Sigmoid colon (tissue), 7 donors: ENCODE results near the gene AMOT. TPM values are rescaled to one million over a fixed set of nuclear protein-coding genes. Genes with fewer than 3 reads are reported as not detected.
"Not testable (repeated sequence)": the region's sequence is repeated elsewhere in the genome, so short reads cannot be mapped to it uniquely, and the experiment has no call there.

Source experiments
- DNase-seq: peaks from one replicate; pipeline ENCODE4 v3.0.0-alpha.2; 2019
- H3K27ac ChIP-seq, 4 donors: fragments of 200-600 bp; sonication (generic); one replicate each; pipeline ENCODE4 v1.5.1; 2016 to 2019; ENCODE audit warnings: mild to moderate bottlenecking in 1 of 4
- H3K27me3 ChIP-seq, 3 donors: fragments of 200-600 bp; sonication (generic); one replicate each; pipeline ENCODE4 v1.5.1; 2019; ENCODE audit warnings: mild to moderate bottlenecking in 1 of 3
- H3K36me3 ChIP-seq, 4 donors: fragments of 200-600 bp; sonication (generic); one replicate each; pipeline ENCODE4 v1.5.1; 2016 to 2019
- H3K4me1 ChIP-seq, 4 donors: fragments of 200-600 bp; sonication (generic); one replicate each; pipeline ENCODE4 v1.5.1; 2017 to 2019
- H3K4me3 ChIP-seq, 4 donors: fragments of 200-600 bp; sonication (generic); one replicate each; pipeline ENCODE4 v1.5.1; 2017 to 2019; ENCODE audit warnings: mild to moderate bottlenecking in 2 of 4, moderate library complexity in 1 of 4
- H3K9me3 ChIP-seq, 4 donors: fragments of 200-600 bp in 3 of 4; sonication (generic) in 3 of 4; one replicate each; pipeline versions ENCODE4 v1.5.1 to v1.6.1; 2013 to 2019
- EP300 ChIP-seq, 4 donors: sonication (generic); formaldehyde crosslinking; IDR thresholded peaks; one replicate each; pipeline ENCODE4 v1.6.1; 2017; ENCODE audit warnings: antibody characterized with exemption in 4 of 4
- POLR2A ChIP-seq, 2 donors: fragments of 450-650 bp; IDR thresholded peaks; one replicate each; pipeline ENCODE4 v1.6.1; 2016; ENCODE audit warnings: antibody characterized with exemption in 2 of 2, mild to moderate bottlenecking in 2 of 2, moderate library complexity in 2 of 2
- POLR2AphosphoS5 ChIP-seq, 4 donors: sonication (generic); formaldehyde crosslinking; IDR thresholded peaks; one replicate each; pipeline ENCODE4 v1.6.1; 2017; ENCODE audit warnings: antibody characterized with exemption in 4 of 4
- WGBS, 2 donors: extraction: QIAGEN DNeasy Blood & Tissue Kit; methylation state at CpG; one replicate each; pipeline ENCODE4 v1.1.7; 2013; 5-methylcytosine and 5-hydroxymethylcytosine counted together
- intact Hi-C: fragments of 100-400 bp; cut with DNase I; formaldehyde crosslinking; loops from one replicate; pipeline ENCODE4 v1.15.1; 2023
- polyA plus RNA-seq, 3 donors: library from polyadenylated mRNA; stranded (reverse); fragments of 200-250 nt; gene quantifications; one replicate each; pipeline ENCODE4 v1.2.3, GENCODE V29; 2013
- total RNA-seq, 4 donors: library from RNA; depleted of rRNA; stranded (reverse); fragments of >200 nt; gene quantifications; one replicate each; pipeline ENCODE4 v1.1.0, GENCODE V29; 2016
- TF ChIP-seq, protein P1 (sequence below), 4 experiments: fragments of 450-650 bp in 3 of 4; fragments of 200-600 bp in 1 of 4; IDR thresholded peaks; one replicate each; pipeline ENCODE4 v1.5.1; 2016 to 2019; ENCODE audit warnings: antibody characterized with exemption in 4 of 4, mild to moderate bottlenecking in 3 of 4, moderate library complexity in 2 of 4
- donor health status: healthy with polysubstance abuse.
- donor health status: Bipolar disorder and iron deficiency.
- donor health status: healthy.

The AMOT gene
- total and polyA plus RNA-seq, 7 donors, result 2.1 to 31.9 (median 14.1) TPM

DNA sequence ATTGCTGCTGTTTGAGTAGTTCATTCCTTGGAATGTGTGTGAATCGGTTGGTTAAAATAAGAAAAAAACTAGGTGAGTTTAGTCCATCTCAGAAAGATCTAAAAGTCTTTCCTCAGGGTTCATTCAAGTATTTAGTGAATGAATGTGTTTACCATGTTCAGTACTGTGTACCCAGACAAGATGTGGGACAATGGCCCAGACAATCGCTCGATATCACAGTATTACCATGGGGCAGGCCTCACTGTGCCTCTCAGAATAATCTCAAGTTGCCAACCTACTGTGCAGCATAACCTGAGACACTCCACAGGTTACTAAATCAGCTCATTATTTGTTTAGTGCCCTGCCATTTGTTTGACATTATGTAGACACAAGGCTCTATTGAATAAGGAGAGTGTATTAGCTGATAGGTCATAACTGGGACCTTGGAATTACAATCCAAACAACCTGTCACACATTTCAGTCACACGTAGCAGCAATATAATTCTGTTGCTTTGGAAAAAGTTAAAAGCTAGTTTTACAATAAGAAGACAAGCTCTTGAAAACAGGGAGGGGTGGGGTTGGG, 24.9 kb upstream of the AMOT start:
- Histone ChIP-seq H3K27ac (no peak overlapping the region), H3K27me3 (no peaks in the 10 kb centered on the region), H3K9me3 (no peaks in the 10 kb centered on the region), H3K4me3 (no peak overlapping the region), H3K36me3 (no peaks in the 10 kb centered on the region), H3K4me1 (no peaks in the 10 kb centered on the region)
- 75 to 83% methylated on average over 4 of the region's 4 CpGs for WGBS, 2 donors
- DNase-seq, result no peak
- TF ChIP-seq, protein P1, sequence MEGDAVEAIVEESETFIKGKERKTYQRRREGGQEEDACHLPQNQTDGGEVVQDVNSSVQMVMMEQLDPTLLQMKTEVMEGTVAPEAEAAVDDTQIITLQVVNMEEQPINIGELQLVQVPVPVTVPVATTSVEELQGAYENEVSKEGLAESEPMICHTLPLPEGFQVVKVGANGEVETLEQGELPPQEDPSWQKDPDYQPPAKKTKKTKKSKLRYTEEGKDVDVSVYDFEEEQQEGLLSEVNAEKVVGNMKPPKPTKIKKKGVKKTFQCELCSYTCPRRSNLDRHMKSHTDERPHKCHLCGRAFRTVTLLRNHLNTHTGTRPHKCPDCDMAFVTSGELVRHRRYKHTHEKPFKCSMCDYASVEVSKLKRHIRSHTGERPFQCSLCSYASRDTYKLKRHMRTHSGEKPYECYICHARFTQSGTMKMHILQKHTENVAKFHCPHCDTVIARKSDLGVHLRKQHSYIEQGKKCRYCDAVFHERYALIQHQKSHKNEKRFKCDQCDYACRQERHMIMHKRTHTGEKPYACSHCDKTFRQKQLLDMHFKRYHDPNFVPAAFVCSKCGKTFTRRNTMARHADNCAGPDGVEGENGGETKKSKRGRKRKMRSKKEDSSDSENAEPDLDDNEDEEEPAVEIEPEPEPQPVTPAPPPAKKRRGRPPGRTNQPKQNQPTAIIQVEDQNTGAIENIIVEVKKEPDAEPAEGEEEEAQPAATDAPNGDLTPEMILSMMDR (IDR thresholded peaks at IDR 0.05), result no peak
- no peak for TF ChIP-seq EP300 (IDR thresholded peaks at IDR 0.05)
- no peak for TF ChIP-seq POLR2AphosphoS5 (IDR thresholded peaks at IDR 0.05)
- TF ChIP-seq POLR2A (IDR thresholded peaks at IDR 0.05), result no peak
- intact Hi-C loops, result no loop called here

DNA sequence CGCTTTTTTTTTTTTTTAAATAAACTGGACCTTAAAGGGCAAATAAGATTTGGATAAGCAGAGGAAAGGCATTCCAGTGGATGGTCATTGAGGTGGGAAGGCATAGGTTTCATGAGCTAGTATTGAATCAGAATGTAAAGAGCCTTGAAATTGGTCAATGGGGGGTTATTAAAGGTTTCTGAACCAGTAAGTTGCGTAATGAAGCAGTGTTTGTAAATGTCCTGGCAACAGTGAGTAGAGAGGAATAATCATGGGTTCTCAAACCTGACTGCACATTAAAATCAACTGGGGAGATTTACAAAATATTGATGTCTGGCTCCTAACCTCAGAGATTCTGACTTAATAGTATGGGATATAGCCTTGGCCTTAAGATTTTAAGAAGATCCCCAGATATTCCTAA, 23.2 kb upstream of the AMOT start:
- Histone ChIP-seq H3K9me3 (no peaks in the 10 kb centered on the region), H3K36me3 (no peaks in the 10 kb centered on the region), H3K27ac (no peak overlapping the region), H3K4me1 (no peaks in the 10 kb centered on the region), H3K27me3 (no peaks in the 10 kb centered on the region), H3K4me3 (no peak overlapping the region)
- TF ChIP-seq EP300 (IDR thresholded peaks at IDR 0.05), result no peak
- no peak for TF ChIP-seq POLR2A (IDR thresholded peaks at IDR 0.05)
- TF ChIP-seq, protein P1 (IDR thresholded peaks at IDR 0.05), result no peak
- no peak for TF ChIP-seq POLR2AphosphoS5 (IDR thresholded peaks at IDR 0.05)
- 88 to 92% methylated on average over 2 of the region's 2 CpGs for WGBS, 2 donors
- intact Hi-C loops, result no loop called here
- no peak for DNase-seq

DNA sequence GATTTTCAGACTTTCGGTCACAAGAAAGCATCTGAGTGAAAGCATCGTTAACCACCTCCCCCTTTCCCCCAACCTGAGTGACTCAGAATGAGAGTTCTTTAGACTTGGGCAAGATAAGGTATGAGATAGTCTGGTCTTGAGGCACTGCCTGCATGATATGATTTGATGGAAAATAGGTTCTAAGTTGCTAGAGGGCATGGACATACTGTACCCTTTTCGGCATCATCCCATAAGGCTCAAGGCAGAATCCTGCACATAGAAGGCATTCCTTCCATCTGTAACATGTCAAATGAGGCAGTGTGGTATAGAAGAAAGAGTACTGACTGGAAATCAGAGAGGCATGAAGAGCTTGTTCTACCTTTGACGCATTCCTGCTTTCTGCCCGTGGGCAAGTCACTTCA, 16.8 kb upstream of the AMOT start:
- Histone ChIP-seq H3K27ac (no peak overlapping the region), H3K4me1 (no peaks in the 10 kb centered on the region), H3K27me3 (no peaks in the 10 kb centered on the region), H3K36me3 (no peaks in the 10 kb centered on the region), H3K9me3 (no peaks in the 10 kb centered on the region), H3K4me3 (no peak overlapping the region)
- no peak for DNase-seq
- TF ChIP-seq EP300 (IDR thresholded peaks at IDR 0.05) (no peak), POLR2A (IDR thresholded peaks at IDR 0.05) (no peak), POLR2AphosphoS5 (IDR thresholded peaks at IDR 0.05) (no peak)
- TF ChIP-seq, protein P1 (IDR thresholded peaks at IDR 0.05), result no peak
- intact Hi-C loops, result no loop called here
- WGBS, 2 donors, result 82 to 90% methylated on average over 5 of the region's 5 CpGs

DNA sequence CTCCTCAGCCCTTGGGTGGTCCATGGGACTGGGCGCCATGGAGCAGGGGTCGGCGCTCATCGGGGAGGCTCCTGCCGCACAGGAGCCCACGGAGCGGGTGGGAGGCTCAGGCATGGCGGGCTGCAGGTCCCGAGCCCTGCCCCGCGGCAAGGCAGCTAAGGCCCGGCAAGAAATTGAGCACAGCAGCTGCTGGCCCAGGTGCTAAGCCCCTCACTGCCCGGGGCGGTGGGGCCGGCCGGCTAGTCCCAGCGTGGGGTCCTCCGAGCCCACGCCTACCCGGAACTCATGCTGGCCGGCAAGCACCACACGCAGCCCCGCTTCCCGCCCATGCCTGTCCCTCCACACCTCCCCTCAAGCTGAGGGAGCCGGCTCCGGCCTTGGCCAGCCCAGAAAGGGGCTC, 14.3 kb upstream of the AMOT start:
- H3K4me1 ChIP-seq, H3K27ac ChIP-seq, DNase-seq, H3K27me3 ChIP-seq, intact Hi-C loops, H3K9me3 ChIP-seq, H3K4me3 ChIP-seq, H3K36me3 ChIP-seq: not testable (repeated sequence)
- 98% methylated on average over 26 of the region's 26 CpGs for WGBS, 2 donors

DNA sequence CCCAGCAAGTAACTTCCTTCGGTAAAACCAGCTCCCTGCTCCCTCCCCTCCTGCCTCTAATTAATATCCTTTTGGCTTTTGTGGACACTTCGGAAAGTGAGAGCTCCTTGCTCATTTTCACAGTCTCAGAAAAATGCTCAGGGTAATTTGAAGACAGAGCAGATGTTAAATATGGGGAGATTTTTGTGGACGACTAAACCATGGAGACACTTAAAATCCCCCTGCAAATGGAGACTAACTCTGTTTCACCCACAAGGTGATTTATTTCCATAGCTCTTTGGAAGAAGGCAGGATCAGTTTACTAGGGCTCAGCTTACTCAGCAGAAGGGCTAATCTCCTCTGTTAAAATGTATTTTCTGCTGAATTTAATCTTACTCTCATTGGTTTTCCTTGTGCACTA, 12.2 kb upstream of the AMOT start:
- intact Hi-C loops, result no loop called here
- no peaks in the 10 kb centered on the region for H3K4me1 ChIP-seq
- H3K36me3 ChIP-seq, result no peaks in the 10 kb centered on the region

More for the DNA sequence above, 12.2 kb upstream of the AMOT start:
- 82% methylated on average over 3 of the region's 3 CpGs for WGBS, 2 donors
- no peak for DNase-seq
- TF ChIP-seq POLR2AphosphoS5 (IDR thresholded peaks at IDR 0.05) (no peak), EP300 (IDR thresholded peaks at IDR 0.05) (no peak), POLR2A (IDR thresholded peaks at IDR 0.05) (no peak)
- TF ChIP-seq, protein P1 (IDR thresholded peaks at IDR 0.05), result no peak
- no peak overlapping the region for H3K27ac ChIP-seq
- no peaks in the 10 kb centered on the region for H3K27me3 ChIP-seq
- H3K9me3 ChIP-seq, result no peaks in the 10 kb centered on the region
- no peak overlapping the region for H3K4me3 ChIP-seq
